ENCODE data around the gene ARHGEF25.
"Not testable (repeated sequence)": the region's sequence is repeated elsewhere in the genome, so short reads cannot be mapped to it uniquely, and the experiment has no call there.

Gene ARHGEF25

DNA sequence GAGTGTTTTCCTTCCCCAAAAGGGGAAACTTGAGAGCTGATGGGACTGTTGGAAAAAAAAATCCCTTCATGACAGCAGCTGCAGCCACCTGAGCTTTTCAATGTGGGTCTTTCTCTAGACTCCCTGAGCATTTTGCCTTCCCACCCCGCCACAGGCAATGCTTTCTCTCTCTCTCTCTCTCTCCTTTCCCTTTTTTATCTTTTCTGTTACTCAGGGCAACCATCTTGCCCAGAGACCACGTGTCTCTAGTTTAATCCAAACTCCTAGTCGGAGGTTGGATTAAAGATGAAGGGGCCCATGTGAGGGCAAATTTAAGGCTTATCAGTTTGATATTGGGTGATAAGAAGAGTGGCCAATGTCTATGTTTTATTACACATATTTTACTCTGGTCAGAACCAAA lies 47.7 kb downstream of the ARHGEF25 start:
- Histone ChIP-seq H3K4me3 (ENCODE audit: insufficient read depth, low read length, poor library complexity, severe bottlenecking) (no peak overlapping the region), H3K27me3 (ENCODE audit: low read length) (no peaks in the 10 kb centered on the region), H4K20me1 (ENCODE audit: low read depth, low read length) (no peaks in the 10 kb centered on the region), H3K36me3 (ENCODE audit: low read length) (peaks cover 5% of the 10 kb centered on the region; the same call in 1 of the 2 replicates), H3K4me2 (ENCODE audit: low read depth, low read length, poor library complexity, severe bottlenecking) (no peak overlapping the region), H3K9me3 (ENCODE audit: insufficient read depth, low read length) (peaks cover 20% of the 10 kb centered on the region; the same call in 1 of the 2 replicates), H3F3A (ENCODE audit: insufficient read depth) (no peaks in the 10 kb centered on the region), H3K9me2 (replicated peaks; ENCODE audit: insufficient read depth, low read length) (no peaks in the 10 kb centered on the region), H3K9ac (ENCODE audit: low read length) (no peak overlapping the region), H2AFZ (ENCODE audit: low read depth, low read length, severe bottlenecking) (no peak overlapping the region), H3K79me2 (ENCODE audit: insufficient read depth, low read length) (no peaks in the 10 kb centered on the region), H3K27ac (ENCODE audit: low read depth, low read length) (no peak overlapping the region)
- TF ChIP-seq, protein P1, sequence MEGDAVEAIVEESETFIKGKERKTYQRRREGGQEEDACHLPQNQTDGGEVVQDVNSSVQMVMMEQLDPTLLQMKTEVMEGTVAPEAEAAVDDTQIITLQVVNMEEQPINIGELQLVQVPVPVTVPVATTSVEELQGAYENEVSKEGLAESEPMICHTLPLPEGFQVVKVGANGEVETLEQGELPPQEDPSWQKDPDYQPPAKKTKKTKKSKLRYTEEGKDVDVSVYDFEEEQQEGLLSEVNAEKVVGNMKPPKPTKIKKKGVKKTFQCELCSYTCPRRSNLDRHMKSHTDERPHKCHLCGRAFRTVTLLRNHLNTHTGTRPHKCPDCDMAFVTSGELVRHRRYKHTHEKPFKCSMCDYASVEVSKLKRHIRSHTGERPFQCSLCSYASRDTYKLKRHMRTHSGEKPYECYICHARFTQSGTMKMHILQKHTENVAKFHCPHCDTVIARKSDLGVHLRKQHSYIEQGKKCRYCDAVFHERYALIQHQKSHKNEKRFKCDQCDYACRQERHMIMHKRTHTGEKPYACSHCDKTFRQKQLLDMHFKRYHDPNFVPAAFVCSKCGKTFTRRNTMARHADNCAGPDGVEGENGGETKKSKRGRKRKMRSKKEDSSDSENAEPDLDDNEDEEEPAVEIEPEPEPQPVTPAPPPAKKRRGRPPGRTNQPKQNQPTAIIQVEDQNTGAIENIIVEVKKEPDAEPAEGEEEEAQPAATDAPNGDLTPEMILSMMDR (IDR thresholded peaks at IDR 0.05; ENCODE audit: insufficient read depth, low read length, poor library complexity, severe bottlenecking) = no peak
- no peak for TF ChIP-seq EZH2phosphoT487 (conservative IDR thresholded peaks at IDR 0.05; ENCODE audit: low read length)

DNA sequence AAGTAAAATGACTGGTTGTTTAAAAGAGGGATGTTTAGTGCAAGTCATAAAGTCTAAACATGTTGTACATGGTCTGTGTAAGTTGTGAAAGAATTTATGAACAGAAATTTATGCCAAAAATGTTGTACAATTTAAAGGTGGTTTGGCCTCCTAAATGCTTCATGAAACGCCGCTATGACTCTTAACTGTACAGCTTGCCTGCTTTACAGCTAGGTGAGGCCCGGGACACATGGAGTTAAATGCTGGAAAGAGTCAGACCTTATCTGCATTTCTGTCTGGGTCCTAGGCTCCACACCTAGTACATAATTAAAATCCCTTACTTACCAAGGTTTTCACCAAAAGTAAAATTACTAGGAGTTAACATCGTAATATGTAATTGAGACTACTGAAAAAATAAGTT lies 50.1 kb downstream of the ARHGEF25 start:
- Histone ChIP-seq H2AFZ (ENCODE audit: low read depth, low read length, severe bottlenecking) (no peak overlapping the region), H3K9ac (ENCODE audit: low read length) (no peak overlapping the region), H3K9me2 (replicated peaks; ENCODE audit: insufficient read depth, low read length) (no peaks in the 10 kb centered on the region)

DNA sequence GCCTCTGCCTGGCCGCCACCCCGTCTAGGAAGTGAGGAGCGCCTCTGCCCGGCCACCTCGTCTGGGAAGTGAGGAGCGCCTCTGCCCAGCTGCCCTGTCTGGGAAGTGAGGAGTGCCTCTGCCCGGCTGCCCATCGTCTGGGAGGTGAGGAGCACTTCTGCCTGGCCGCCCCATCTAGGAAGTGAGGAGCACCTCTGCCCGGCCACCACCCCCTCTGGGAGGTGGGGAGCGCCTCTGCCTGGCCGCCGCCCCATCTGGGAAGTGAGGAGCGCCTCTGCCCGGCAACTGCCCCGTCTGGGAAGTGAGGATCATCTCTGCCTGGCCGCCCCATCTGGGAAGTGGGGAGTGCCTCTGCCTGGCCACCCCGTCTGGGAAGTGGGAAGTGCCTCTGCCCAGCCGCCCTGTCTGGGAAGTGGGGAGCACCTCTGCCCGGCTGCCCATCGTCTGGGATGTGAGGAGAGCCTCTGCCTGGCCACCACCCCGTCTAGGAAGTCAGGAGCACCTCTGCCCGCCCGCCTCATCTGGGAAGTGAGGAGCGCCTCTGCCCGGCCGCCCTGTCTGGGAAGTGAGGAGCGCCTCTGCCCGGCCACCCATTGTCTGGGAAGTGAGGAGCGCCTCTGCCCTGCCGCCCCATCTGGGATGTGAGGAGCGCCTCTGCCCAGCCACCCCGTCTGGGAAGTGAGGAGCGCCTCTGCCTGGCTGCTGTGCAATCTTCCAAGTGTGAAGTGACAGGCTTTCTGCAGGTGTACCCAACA lies 54.0 kb downstream of the ARHGEF25 start:
- not testable (repeated sequence) for H3K36me3 ChIP-seq (ENCODE audit: low read length); H3K9me2 ChIP-seq (replicated peaks; ENCODE audit: insufficient read depth, low read length); H3K79me2 ChIP-seq (ENCODE audit: insufficient read depth, low read length); H2AFZ ChIP-seq (ENCODE audit: low read depth, low read length, severe bottlenecking); H3K27ac ChIP-seq (ENCODE audit: low read depth, low read length); H4K20me1 ChIP-seq (ENCODE audit: low read depth, low read length); H3K9ac ChIP-seq (ENCODE audit: low read length); H3F3A ChIP-seq (ENCODE audit: insufficient read depth); H3K4me2 ChIP-seq (ENCODE audit: low read depth, low read length, poor library complexity, severe bottlenecking); H3K4me3 ChIP-seq (ENCODE audit: insufficient read depth, low read length, poor library complexity, severe bottlenecking); H3K27me3 ChIP-seq (ENCODE audit: low read length)
- H3K9me3 ChIP-seq (ENCODE audit: insufficient read depth, low read length) = peaks cover 19% of the 10 kb centered on the region; the same call in 1 of the 2 replicates

More for the DNA sequence above, 50.1 kb downstream of the ARHGEF25 start:
- Histone ChIP-seq H3K9me3 (ENCODE audit: insufficient read depth, low read length) (peaks cover 20% of the 10 kb centered on the region; the same call in 1 of the 2 replicates), H3K4me3 (ENCODE audit: insufficient read depth, low read length, poor library complexity, severe bottlenecking) (no peak overlapping the region), H3K27me3 (ENCODE audit: low read length) (no peaks in the 10 kb centered on the region), H3K36me3 (ENCODE audit: low read length) (peaks cover 5% of the 10 kb centered on the region; the same call in 1 of the 2 replicates), H3K4me2 (ENCODE audit: low read depth, low read length, poor library complexity, severe bottlenecking) (no peak overlapping the region), H3K27ac (ENCODE audit: low read depth, low read length) (no peak overlapping the region), H3F3A (ENCODE audit: insufficient read depth) (no peaks in the 10 kb centered on the region), H4K20me1 (ENCODE audit: low read depth, low read length) (no peaks in the 10 kb centered on the region), H3K79me2 (ENCODE audit: insufficient read depth, low read length) (no peaks in the 10 kb centered on the region)
- TF ChIP-seq, protein P1 (IDR thresholded peaks at IDR 0.05; ENCODE audit: insufficient read depth, low read length, poor library complexity, severe bottlenecking) = no peak
- TF ChIP-seq EZH2phosphoT487 (conservative IDR thresholded peaks at IDR 0.05; ENCODE audit: low read length) = no peak
